Posterior vena cava (tissue), 2 donors: Measurements from ENCODE around the gene HUNK. TPM values are rescaled to one million over a fixed set of nuclear protein-coding genes. Genes with fewer than 3 reads are reported as not detected.
"Not testable (repeated sequence)": the region's sequence is repeated elsewhere in the genome, so short reads cannot be mapped to it uniquely, and the experiment has no call there.

Experiments
- DNase-seq: peaks from one replicate; pipeline ENCODE4 v3.0.0-alpha.2; 2020; ENCODE audit warnings: low spot score
- intact Hi-C, 2 donors: fragments of 100-400 bp; cut with DNase I; formaldehyde crosslinking; loops; one replicate each; pipeline versions ENCODE4 v1.14.1 to v1.14.2; 2022 to 2023
- total RNA-seq, 2 donors: library from RNA; stranded (reverse); fragmentation: NEBNext Ultra II Directional; extraction: Animal tissue kit (Norgen Biotek cat#: 25700); gene quantifications; one replicate each; pipeline ENCODE4 v1.2.1, GENCODE V29; 2021
- donor health status: DM: yes; HTN: yes; CAD: no.
- donor health status: DM: yes; HTN: yes; CAD: no.

HUNK gene
- total RNA-seq, 2 donors from 2014 or later: 6.9 to 11.8 TPM

DNA sequence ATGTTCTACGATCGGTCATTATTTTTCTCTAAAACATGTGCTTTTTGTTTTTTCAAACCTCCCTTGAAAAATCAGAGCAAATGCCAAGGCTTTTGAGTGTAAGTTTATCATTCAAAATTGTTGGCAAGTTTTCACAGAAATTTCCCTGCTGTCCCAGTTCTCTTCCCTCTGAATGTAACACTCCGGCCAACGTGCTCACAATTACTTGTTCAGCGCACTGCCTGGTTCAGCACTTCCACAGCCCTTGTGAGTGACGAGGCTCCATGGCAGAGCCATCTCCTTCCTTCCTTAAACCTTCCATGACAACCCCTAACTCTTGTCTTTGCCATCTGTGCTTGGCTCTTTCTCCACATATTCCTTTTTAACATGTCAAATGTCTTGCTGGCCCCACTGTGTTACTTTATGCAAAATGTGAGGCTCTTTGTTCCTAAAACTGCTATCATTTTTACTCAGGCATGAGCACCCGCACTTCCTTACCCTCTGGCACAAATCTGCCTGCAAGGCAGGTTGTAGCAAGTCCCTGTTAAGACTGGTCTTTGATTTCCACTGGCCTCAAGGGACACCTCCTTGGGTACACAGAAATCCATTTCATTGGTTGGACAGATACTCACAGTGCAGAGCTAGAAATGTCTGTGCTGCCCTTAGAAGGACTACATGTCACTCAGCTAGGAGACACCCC is 142.8 kb downstream of the HUNK start:
- DNase-seq: no peak
- intact Hi-C loops: no loop called here

DNA sequence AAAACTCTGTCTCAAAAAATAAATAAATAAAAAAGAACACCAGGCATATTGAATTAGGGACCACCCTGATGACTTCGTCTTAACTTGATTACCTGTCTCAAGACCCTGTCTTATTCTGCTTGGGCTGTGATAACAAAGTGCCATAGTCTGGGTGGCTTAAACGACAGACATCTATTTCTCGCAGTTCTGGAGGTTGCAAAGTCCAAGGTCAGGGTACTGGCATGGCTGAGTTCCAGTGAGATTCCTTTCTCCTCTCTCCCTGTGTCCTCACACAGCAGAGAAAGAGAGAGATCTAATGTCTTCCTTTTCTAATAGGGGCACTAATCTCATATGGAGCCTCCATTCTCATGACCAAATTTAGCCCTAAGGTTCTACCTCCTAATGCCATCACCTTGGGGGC is 145.6 kb downstream of the HUNK start:
- intact Hi-C loops: no loop called here
- no peak for DNase-seq

DNA sequence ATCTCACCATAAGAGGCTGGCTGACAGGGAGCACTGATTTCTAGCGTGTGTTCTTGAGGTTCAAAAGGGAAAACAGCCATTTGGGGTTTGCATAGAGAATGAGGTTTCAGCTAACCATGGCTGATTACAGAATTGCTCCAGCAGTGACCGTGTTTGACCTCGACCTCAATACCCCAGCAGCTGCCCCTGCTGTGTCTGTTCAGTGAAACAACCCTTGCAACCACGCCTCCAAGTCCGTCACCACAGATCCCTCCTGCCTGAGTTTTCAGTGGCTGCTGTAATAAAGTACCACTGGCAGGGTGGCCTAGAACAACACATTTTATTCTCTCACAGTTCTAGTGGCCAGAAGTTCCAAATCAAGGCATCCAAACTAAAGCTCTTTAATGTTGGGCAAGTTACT is 147.7 kb downstream of the HUNK start:
- intact Hi-C loops: no loop called here
- DNase-seq: no peak

DNA sequence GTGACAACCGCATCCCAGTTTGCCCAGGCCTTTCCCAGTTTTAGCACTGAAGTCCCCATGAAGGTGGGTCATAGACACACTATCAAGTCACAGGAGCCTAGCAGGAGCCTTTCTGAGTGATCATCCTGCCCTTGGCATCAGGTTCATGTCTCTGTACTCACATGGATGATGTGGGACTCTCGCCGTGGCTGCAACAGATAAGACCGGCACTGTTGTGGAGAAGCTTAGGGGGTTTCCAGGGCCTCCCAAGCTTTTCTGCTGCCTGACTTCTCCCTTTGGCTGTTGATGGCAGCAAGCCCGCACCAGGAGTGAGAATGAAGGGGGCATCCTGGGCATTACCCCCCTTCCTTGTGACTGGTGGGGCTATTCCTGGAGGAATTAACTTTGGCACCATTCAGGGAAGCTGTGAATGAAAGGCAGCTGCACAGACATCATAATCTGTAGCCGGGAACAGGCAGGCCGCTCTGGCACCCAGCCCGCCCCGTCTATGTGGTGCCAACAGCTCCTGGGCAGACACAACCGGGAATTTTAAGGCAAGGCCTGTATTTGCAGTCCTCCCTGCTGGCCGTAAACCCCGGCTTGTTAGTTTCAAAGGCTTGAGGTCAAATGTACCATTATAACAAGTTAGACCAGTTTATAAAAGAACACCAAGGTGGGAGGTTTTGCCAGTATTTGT is 148.6 kb downstream of the HUNK start:
- intact Hi-C loops: no loop called here
- DNase-seq: no peak

DNA sequence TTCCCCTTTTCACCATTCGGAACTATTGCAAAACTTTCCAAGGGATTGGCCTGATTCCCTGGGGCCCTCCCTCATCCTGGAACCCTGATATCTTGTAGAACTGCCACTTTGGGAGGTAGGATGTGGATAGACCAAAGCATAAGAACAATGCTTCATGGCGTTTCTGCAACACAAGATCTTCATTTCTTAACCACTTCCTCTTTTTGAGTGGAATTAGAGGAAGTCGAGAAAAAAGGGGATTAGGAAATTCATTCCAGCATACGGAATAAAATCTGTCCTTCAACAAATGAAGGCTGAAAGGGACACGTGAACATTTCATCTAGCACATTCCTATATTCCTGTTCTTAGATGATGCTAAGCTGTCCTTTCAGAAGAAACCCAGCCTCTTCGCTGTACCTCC is 149.3 kb downstream of the HUNK start:
- intact Hi-C loops: no loop called here

DNA sequence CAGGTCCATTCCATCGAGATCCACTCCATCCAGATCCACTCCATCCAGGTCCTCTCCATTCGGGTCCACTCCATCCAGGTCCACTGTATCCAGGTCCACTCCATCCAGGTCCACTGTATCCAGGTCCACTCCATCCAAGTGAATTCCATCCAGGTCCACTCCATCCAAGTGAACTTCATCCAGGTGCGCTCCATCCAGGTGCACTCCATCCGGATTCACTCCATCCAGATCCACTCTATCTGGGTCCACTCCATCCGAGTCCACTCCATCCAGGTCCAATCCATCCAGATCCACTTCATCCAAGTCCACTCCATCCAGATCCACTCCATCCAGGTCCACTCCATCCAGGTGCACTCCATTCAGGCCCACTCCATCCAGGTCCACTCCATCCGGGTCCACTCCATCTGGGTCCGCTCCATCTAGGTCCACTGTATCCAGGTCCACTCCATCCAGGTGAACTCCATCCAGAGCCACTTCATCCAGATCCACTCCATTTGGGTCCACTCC is 157.4 kb downstream of the HUNK start:
- no peak for DNase-seq
- intact Hi-C loops: loop anchor here in 1 of 2 donors (1.0 to 5.0 kb wide), 2 partner anchors 21 to 47 kb away; no protein-coding TSS in a partner anchor

More for the DNA sequence above, 149.3 kb downstream of the HUNK start:
- DNase-seq: no peak

DNA sequence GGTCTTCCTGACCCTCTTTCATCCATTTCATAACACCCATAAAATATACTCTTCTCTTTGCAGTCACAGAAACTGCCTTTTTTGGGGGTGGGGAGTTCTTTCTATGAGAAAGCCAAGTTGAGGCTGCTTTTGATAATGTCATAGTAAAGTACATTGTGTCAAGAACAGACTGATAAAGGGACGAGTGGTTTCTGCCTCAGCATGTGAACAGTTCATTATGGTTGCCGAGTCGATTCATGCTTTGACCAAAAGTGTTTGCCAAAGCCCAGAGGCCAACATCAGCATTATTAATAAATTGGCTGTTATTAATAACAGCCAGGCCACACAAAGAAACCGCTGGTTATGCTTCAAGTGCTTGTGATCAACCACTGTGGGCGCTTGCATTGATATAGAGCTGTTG is 162.0 kb downstream of the HUNK start:
- no peak for DNase-seq
- intact Hi-C loops: loop anchor here in 1 of 2 donors (5.0 kb wide), 1 partner anchor 42 kb away; no protein-coding TSS in a partner anchor

DNA sequence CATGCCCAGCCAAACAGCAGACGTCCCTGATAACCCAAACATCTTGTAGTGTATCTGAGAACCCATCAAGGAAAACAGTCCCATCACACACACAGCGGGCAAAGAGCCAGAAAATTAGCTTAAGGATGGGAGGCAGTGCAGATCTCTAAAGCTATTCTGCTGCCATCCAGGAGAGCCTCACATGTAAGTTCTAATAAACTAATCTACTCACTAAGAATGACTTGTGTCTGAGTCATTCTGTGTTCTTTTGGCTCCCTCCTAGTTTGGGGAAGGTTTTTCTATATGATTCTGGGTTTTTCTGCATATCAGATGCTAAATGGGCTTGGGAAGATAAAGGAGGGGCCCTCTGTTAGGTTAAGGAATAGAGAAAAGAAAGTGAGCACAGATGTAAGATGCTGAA is 162.8 kb downstream of the HUNK start:
- intact Hi-C loops: no loop called here
- DNase-seq: no peak

DNA sequence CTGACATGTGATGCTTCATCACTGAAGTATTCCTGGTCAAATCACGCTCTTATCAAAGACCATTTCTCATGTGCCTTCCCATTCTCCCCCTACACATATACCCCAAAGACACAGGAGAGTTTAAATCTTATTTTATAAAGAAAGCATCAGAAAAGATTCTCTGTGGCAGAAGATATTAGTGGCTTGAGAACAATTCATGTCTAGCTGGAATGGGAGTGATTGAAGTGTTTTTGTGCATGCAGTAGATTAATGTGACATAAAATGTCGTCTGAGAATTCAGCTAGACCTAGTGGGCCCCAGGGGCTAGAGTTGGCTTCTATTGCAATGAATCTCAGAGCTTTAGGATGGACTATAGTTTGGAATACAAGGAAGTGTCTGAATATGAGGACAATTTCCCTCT is 163.9 kb downstream of the HUNK start:
- intact Hi-C loops: no loop called here
- DNase-seq: no peak

DNA sequence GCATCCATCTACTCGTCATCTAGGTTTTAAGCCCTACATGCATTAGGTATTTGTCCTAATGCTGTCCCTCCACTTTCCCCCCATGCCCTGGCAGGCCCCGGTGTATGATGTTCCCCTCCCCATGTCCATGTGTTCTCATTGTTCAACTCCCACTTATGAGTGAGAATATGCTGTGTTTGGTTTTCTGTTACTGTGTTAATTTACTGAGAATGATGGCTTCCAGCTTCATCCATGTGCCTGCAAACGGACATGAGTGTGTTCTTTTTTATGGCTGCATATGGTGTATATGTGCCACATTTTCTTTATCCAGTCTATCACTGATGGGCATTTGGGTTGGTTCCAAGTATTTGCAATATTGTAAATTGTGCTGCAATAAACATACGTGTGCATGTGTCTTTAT is 165.9 kb downstream of the HUNK start:
- intact Hi-C loops: not testable (repeated sequence)

DNA sequence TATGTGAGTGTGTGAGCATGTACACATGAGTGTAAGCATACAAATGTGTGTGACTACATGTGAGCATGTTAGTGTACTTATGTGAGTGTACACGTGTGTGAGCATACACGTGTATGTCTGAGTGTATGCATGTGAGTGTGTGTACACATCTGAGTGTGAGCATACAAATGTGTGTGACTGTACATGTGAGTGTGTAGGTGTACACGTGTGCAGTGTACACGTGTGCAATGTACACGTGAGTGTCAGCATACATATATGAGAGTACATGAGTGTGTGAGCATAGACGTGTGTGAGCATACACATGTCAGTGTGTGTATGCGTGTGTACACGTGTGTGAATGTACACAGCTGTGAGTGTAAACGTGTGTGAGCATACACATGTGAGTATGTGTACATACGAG is 170.6 kb downstream of the HUNK start:
- intact Hi-C loops: no loop called here
- no peak for DNase-seq

More for the DNA sequence above, 165.9 kb downstream of the HUNK start:
- not testable (repeated sequence) for DNase-seq

DNA sequence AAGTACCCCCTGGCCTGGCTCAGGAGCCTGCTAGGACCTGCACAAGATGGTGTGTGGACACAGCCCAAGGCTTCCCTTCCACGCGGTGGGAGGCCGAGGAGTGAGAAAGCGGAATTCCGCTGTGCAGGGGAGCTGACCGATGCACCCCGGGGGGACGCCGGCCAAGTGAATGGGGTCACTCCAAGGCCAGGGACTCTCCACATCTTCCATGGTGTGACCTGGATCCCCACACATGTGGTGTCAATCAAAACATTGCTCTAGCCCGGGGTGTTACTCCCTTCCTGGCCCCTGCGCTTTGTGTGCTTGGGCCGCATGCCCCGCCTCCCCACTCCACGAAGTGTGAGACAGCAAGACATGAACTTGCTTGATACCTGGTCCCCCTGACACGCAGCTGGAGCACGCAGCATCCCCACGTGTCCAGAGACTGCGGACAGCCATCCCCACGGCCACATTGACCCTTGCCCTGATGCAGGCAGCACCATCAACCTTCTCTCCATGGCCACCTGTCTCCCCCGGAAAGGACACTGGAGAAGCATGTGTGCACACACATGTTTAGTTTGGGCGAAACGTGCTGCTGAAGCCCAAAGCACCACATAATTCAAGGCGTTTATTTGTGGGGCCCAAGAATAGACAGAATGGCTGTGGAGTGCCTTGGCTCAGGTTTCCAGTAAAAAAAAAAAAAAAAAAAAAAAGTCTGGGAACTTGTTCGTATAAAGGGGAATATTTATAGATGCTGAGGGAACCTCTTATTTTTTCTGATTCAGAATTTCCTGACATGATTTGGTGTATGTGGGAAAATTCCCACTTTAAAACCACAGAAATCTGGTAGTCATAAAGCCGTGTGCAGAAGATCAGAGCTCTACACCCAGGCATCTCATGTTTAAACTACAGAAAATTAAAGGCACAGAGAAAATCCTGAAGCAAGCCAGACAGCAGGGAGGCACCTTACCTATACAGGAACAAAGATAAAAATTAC is 171.7 kb downstream of the HUNK start:
- intact Hi-C loops: no loop called here
- DNase-seq: no peak

DNA sequence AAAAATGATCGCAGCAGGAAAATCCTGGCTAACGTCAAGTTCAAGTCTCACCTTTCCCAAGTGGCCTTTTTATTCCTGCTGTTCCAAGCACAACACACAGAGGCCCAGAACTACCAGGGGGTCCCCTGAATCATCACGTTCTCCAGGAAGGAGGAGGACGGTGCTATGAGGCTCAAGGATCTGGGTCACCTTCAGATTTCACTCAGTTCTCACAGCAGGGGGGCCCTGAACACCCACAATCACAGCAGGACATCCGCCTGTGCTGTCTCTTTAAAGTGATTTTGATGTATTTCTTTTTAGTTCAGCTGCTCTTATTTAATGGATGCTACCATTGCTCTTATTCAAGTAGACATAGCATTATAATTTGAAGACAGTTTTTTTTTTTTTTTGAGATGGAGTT is 173.4 kb downstream of the HUNK start:
- DNase-seq: no peak
- intact Hi-C loops: no loop called here

DNA sequence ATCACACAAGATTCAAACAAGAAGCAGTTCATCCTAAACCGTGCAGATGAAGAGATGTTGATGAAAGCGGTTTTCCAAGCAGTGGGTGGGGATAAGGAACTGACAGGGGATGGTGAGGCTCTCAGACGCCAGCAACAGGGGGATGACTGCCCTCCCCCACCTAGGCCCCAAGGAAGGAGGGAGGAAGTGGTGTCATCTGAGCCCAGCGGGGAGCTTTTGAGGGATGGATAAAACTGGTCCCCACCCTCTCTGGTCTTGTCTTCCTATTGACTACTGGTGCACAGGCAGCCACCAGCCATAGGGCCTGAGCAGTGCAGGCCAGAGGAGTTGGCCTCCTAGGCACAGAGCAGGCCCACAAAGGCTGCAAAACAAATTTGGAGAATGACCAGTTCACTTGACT is 175.5 kb downstream of the HUNK start:
- no peak for DNase-seq
- intact Hi-C loops: no loop called here

Other genes with a start within 250 kb of the HUNK start
- gene SOD1, start 213.3 kb upstream of the HUNK start, total RNA-seq: 100 to 1,000 TPM; 164 to 183 TPM
- gene SCAF4, start 140.9 kb upstream of the HUNK start, total RNA-seq: 10 to 100 TPM; 22.3 to 26.4 TPM